GM21786 (cell line): Measurements from ENCODE around the gene GPR132.

Experiments
- ATAC-seq: cut with Tn5 transposase; IDR thresholded peaks from one replicate; pipeline ENCODE4 v1.9.1; 2021; ENCODE audit not compliant: unreplicated experiment

GPR132 gene

GRCh38 chr14:105063056-105063455 is 2.2 kb downstream of the GPR132 start:
- no peak for ATAC-seq

- ATAC-seq = no peak
These were observed 3.2 kb downstream of the GPR132 start for GRCh38 chr14:105062048-105062433.

- ATAC-seq = peak; percentile 29
These were observed 3.7 kb downstream of the GPR132 start for GRCh38 chr14:105061428-105062047.

- ATAC-seq = no peak
These were observed 4.3 kb downstream of the GPR132 start for GRCh38 chr14:105060751-105061427.

GRCh38 chr14:105059925-105060565 is 5.2 kb downstream of the GPR132 start:
- no peak for ATAC-seq

GRCh38 chr14:105059035-105059924 is 6.0 kb downstream of the GPR132 start:
- no peak for ATAC-seq

GRCh38 chr14:105058521-105059034 is 6.7 kb downstream of the GPR132 start:
- no peak for ATAC-seq

- no peak for ATAC-seq
These were observed 8.9 kb downstream of the GPR132 start for GRCh38 chr14:105056303-105056831.

GRCh38 chr14:105055736-105056302 is 9.4 kb downstream of the GPR132 start:
- ATAC-seq = no peak

GRCh38 chr14:105055334-105055733 is 9.9 kb downstream of the GPR132 start:
- ATAC-seq = no peak

- no peak for ATAC-seq
These were observed 11.2 kb downstream of the GPR132 start for GRCh38 chr14:105053996-105054395.

GRCh38 chr14:105053421-105053820 is 11.8 kb downstream of the GPR132 start:
- ATAC-seq = no peak

GRCh38 chr14:105052110-105052458 is 13.1 kb downstream of the GPR132 start:
- ATAC-seq = no peak

GRCh38 chr14:105051182-105052109 is 13.8 kb downstream of the GPR132 start:
- ATAC-seq = no peak

- no peak for ATAC-seq
These were observed 14.7 kb downstream of the GPR132 start for GRCh38 chr14:105050551-105050897.

- no peak for ATAC-seq
These were observed 15.3 kb downstream of the GPR132 start for GRCh38 chr14:105049753-105050550.

GRCh38 chr14:105047283-105048016 is 17.8 kb downstream of the GPR132 start:
- no peak for ATAC-seq

GRCh38 chr14:105046891-105047282 is 18.3 kb downstream of the GPR132 start:
- ATAC-seq = no peak
